Measurements from ENCODE around the gene COA1.

Gene COA1

GRCh38 chr7:43700646-43701499, 28.4 kb downstream of the COA1 start:
- Histone ChIP-seq H3K4me1 (ENCODE audit: control extremely low read depth in 1 of 4, control insufficient read depth in 4 of 4, insufficient read depth in 4 of 4, low read length in 3 of 4) (no peaks in the 10 kb centered on the region), H3K36me3 (ENCODE audit: control insufficient read depth in 4 of 4, insufficient read depth in 4 of 4, low read length in 3 of 4) (peaks cover 0 to 17% (median 6%) of the 10 kb centered on the region in 4 experiments), H3K4me3 (ENCODE audit: control insufficient read depth in 1 of 7, extremely low read depth in 1 of 7, insufficient read depth in 4 of 7, low read depth in 2 of 7, low read length in 6 of 7) (no peak overlapping the region), H3K27me3 (replicated peaks in 2 of 5; ENCODE audit: control insufficient read depth in 4 of 5, insufficient read depth in 5 of 5, low read length in 4 of 5) (no peaks in the 10 kb centered on the region), H3K27ac (ENCODE audit: insufficient read depth in 1 of 2, low read depth in 1 of 2, low read length in 2 of 2, poor library complexity in 1 of 2, severe bottlenecking in 2 of 2) (no peak overlapping the region), H3K9me3 (ENCODE audit: control extremely low read depth in 1 of 5, control insufficient read depth in 4 of 5, insufficient read depth in 2 of 5, low read depth in 1 of 5, low read length in 4 of 5) (peaks cover 0 to 10% (median 0%) of the 10 kb centered on the region in 5 experiments)
- WGBS (ENCODE audit: insufficient coverage) = 40% methylated on average over 1 of the region's 2 CpGs
- ChIA-PET POLR2A (interaction anchor here (2.3 to 2.4 kb wide), 2 partner anchors 53 to 118 kb away, joined by 10 to 14 read pairs; partner anchors contain the start of gene STK17A), CTCF (interaction anchor here (0.7 to 6.4 kb wide), 45 partner anchors 9 to 1484 kb away, joined by 3 to 137 read pairs (median 4); partner anchors contain the start of genes BLVRA and STK17A)
- DNase-seq = no peak

DNA sequence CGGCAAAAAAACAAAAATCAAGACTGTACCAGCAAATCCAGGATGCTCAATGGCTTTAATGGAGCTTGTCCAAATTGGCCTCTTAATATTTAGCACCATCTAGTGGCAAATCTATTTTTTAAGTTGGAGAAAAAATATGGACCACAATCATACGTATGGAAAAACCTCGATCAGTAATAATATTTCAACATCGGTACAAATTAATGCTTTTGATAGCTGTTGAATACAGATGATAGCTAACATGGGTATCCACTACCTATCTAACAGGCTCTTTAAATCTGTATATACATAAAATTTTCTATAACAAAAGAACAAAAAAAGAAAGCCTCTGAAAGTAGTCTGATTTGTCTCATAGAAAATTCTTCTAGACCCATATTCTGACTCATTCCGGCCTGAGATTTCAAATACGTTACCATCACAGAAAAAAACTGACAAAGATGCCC, 29.2 kb downstream of the COA1 start:
- H3K36me3 ChIP-seq (ENCODE audit: control insufficient read depth in 4 of 4, insufficient read depth in 4 of 4, low read length in 3 of 4) = peaks cover 0 to 10% (median 2%) of the 10 kb centered on the region in 4 experiments
- ChIA-PET POLR2A (interaction anchor here (1.2 to 2.4 kb wide), 3 partner anchors 52 to 117 kb away, joined by 3 to 14 read pairs (median 10); partner anchors contain the start of gene STK17A), CTCF (interaction anchor here (0.6 to 6.4 kb wide), 53 partner anchors 10 to 1483 kb away, joined by 3 to 137 read pairs (median 4); partner anchors contain the start of genes BLVRA and STK17A)
- WGBS (ENCODE audit: insufficient coverage) = 0% methylated on average over 1 of the region's 6 CpGs
- no peaks in the 10 kb centered on the region for H3K4me1 ChIP-seq (ENCODE audit: control extremely low read depth in 1 of 4, control insufficient read depth in 4 of 4, insufficient read depth in 4 of 4, low read length in 3 of 4)
- peak; percentile 62 to 74 (median 70) for DNase-seq
- H3K27ac ChIP-seq (ENCODE audit: insufficient read depth in 1 of 2, low read depth in 1 of 2, low read length in 2 of 2, poor library complexity in 1 of 2, severe bottlenecking in 2 of 2) = no peak overlapping the region
- peaks cover 0 to 10% (median 0%) of the 10 kb centered on the region in 5 experiments for H3K9me3 ChIP-seq (ENCODE audit: control extremely low read depth in 1 of 5, control insufficient read depth in 4 of 5, insufficient read depth in 2 of 5, low read depth in 1 of 5, low read length in 4 of 5)
- no peak overlapping the region for H3K4me3 ChIP-seq (ENCODE audit: control insufficient read depth in 1 of 7, extremely low read depth in 1 of 7, insufficient read depth in 4 of 7, low read depth in 2 of 7, low read length in 6 of 7)
- H3K27me3 ChIP-seq (replicated peaks in 2 of 5; ENCODE audit: control insufficient read depth in 4 of 5, insufficient read depth in 5 of 5, low read length in 4 of 5) = no peaks in the 10 kb centered on the region

DNA sequence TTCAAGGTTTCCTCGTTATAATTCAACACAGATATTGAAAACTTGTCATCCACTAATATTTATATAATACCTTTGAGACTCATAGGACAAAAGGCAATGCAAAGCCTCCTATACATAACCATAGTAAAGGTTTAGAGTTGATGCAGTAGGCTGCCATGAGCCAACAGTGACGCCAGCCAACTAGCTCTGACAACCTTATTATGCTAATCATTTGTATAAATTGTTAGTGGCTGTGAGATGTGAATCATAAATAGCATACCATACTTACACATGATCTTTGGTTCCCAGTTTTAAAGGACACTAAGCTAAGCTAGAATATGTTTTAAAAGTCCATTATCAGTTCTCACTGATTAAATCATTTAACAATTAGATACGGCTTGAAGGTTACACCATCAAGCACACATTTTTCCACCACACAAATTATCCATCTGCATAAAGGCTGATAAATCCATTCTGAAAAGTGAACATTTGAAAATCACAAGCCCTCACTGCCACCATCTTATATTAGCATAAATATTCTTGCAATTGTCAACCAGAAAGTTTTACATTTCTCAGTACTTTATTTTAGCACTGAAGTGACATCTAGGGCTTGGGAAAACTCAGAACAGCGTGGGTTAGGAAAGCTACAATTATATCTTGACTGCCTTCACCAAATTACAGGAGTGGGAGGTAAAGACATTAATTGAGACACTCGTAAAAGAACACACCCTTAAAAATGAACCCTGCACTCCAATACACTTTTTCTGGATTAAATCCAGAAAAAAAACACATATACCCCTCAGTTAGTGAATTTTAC, 30.7 kb downstream of the COA1 start:
- ChIA-PET CTCF (interaction anchor here (0.6 to 6.4 kb wide), 25 partner anchors 8 to 281 kb away, joined by 3 to 137 read pairs (median 5); partner anchors contain the start of gene STK17A), POLR2A (interaction anchor here (0.6 to 2.4 kb wide), 3 partner anchors 43 to 116 kb away, joined by 3 to 14 read pairs (median 10); partner anchors contain the start of gene STK17A)
- H3K27ac ChIP-seq (ENCODE audit: insufficient read depth in 1 of 2, low read depth in 1 of 2, low read length in 2 of 2, poor library complexity in 1 of 2, severe bottlenecking in 2 of 2) = no peak overlapping the region
- no peak for DNase-seq
- no peaks in the 10 kb centered on the region for H3K4me1 ChIP-seq (ENCODE audit: control extremely low read depth in 1 of 4, control insufficient read depth in 4 of 4, insufficient read depth in 4 of 4, low read length in 3 of 4)
- WGBS (ENCODE audit: insufficient coverage) = 96% methylated on average over 3 of the region's 5 CpGs
- H3K4me3 ChIP-seq (ENCODE audit: control insufficient read depth in 1 of 7, extremely low read depth in 1 of 7, insufficient read depth in 4 of 7, low read depth in 2 of 7, low read length in 6 of 7) = no peak overlapping the region
- no peaks in the 10 kb centered on the region for H3K27me3 ChIP-seq (replicated peaks in 2 of 5; ENCODE audit: control insufficient read depth in 4 of 5, insufficient read depth in 5 of 5, low read length in 4 of 5)
- peaks cover 0 to 2% (median 0%) of the 10 kb centered on the region in 4 experiments for H3K36me3 ChIP-seq (ENCODE audit: control insufficient read depth in 4 of 4, insufficient read depth in 4 of 4, low read length in 3 of 4)
- H3K9me3 ChIP-seq (ENCODE audit: control extremely low read depth in 1 of 5, control insufficient read depth in 4 of 5, insufficient read depth in 2 of 5, low read depth in 1 of 5, low read length in 4 of 5) = peaks cover 0 to 3% (median 0%) of the 10 kb centered on the region in 5 experiments

DNA sequence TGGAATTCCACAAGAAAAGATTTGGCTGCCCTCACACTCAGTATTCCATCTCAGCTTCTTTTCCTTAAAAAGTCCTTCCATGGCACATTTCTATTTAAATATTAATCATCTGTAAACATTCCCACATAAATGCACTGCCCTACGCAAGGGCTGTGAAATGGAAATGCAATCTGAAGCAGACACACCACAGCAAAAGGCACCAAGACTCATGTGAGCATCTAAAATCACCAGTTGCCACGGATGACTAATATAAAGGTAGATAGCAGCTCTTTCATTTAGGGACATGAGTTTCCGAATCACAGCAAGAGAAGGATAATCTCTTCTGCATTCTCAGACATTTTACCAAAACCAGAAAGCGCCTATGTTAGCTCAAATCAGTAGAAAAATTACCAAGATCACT, 31.6 kb downstream of the COA1 start:
- Histone ChIP-seq H3K9me3 (ENCODE audit: control extremely low read depth in 1 of 5, control insufficient read depth in 4 of 5, insufficient read depth in 2 of 5, low read depth in 1 of 5, low read length in 4 of 5) (no peaks in the 10 kb centered on the region), H3K27me3 (replicated peaks in 2 of 5; ENCODE audit: control insufficient read depth in 4 of 5, insufficient read depth in 5 of 5, low read length in 4 of 5) (no peaks in the 10 kb centered on the region), H3K27ac (ENCODE audit: insufficient read depth in 1 of 2, low read depth in 1 of 2, low read length in 2 of 2, poor library complexity in 1 of 2, severe bottlenecking in 2 of 2) (no peak overlapping the region), H3K4me3 (ENCODE audit: control insufficient read depth in 1 of 7, extremely low read depth in 1 of 7, insufficient read depth in 4 of 7, low read depth in 2 of 7, low read length in 6 of 7) (no peak overlapping the region), H3K4me1 (ENCODE audit: control extremely low read depth in 1 of 4, control insufficient read depth in 4 of 4, insufficient read depth in 4 of 4, low read length in 3 of 4) (no peaks in the 10 kb centered on the region), H3K36me3 (ENCODE audit: control insufficient read depth in 4 of 4, insufficient read depth in 4 of 4, low read length in 3 of 4) (no peaks in the 10 kb centered on the region)
- ChIA-PET POLR2A (interaction anchor here (0.6 kb wide), 1 partner anchor 42 kb away, joined by 3 read pairs; no protein-coding TSS in a partner anchor), CTCF (interaction anchor here (1.0 to 6.4 kb wide), 7 partner anchors 8 to 119 kb away, joined by 3 to 137 read pairs (median 5); partner anchors contain the start of gene STK17A)
- no CpG with 5 or more reads among the region's 4 CpGs for WGBS (ENCODE audit: insufficient coverage)
- DNase-seq = no peak

DNA sequence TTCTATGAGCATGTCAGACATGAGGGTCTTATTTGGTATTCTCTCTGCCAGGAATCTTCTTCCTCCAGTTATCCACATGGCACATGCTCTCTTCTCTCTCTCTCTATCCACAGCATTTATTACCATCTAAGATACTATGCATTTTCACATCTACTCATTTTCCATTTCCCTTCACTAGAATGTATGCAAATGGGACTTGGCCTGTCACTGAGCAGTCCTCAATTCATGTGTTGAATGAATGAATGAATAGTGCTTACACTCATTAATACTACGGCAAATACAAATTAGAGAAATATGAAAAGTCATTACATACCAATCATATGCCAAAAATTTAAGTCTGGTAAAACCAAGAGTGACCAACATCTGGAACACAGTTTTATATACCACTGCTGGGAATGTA, 34.0 kb downstream of the COA1 start:
- Histone ChIP-seq H3K4me1 (ENCODE audit: control extremely low read depth in 1 of 4, control insufficient read depth in 4 of 4, insufficient read depth in 4 of 4, low read length in 3 of 4) (no peaks in the 10 kb centered on the region), H3K4me3 (ENCODE audit: control insufficient read depth in 1 of 7, extremely low read depth in 1 of 7, insufficient read depth in 4 of 7, low read depth in 2 of 7, low read length in 6 of 7) (no peak overlapping the region), H3K36me3 (ENCODE audit: control insufficient read depth in 4 of 4, insufficient read depth in 4 of 4, low read length in 3 of 4) (no peaks in the 10 kb centered on the region), H3K27ac (ENCODE audit: insufficient read depth in 1 of 2, low read depth in 1 of 2, low read length in 2 of 2, poor library complexity in 1 of 2, severe bottlenecking in 2 of 2) (no peak overlapping the region), H3K27me3 (replicated peaks in 2 of 5; ENCODE audit: control insufficient read depth in 4 of 5, insufficient read depth in 5 of 5, low read length in 4 of 5) (no peaks in the 10 kb centered on the region), H3K9me3 (ENCODE audit: control extremely low read depth in 1 of 5, control insufficient read depth in 4 of 5, insufficient read depth in 2 of 5, low read depth in 1 of 5, low read length in 4 of 5) (no peaks in the 10 kb centered on the region)
- no CpG with 5 or more reads among the region's 1 CpG for WGBS (ENCODE audit: insufficient coverage)
- ChIA-PET CTCF (interaction anchor here (1.3 kb wide), 1 partner anchor 113 kb away, joined by 4 read pairs; the partner anchor contains the start of gene STK17A), POLR2A (no interaction called here)
- no peak for DNase-seq

DNA sequence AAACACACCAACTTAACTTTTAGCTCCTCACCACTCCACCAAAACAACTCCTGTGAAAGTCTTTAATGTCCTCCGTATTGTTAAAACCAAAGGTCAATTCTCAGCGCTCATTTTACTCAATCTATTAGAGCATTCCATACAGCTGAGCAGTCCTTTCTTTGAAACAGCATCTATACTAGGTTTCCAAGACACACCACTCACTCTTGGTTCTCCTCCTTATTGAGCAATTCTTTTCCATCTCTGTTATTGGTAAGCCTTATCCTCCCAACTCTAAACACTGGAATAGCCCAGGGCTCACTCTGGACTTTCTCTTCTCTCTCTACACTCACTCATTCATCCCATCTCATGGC, 34.9 kb downstream of the COA1 start:
- no peak overlapping the region for H3K27ac ChIP-seq (ENCODE audit: insufficient read depth in 1 of 2, low read depth in 1 of 2, low read length in 2 of 2, poor library complexity in 1 of 2, severe bottlenecking in 2 of 2)
- POLR2A ChIA-PET = no interaction called here

More for the DNA sequence above, 34.9 kb downstream of the COA1 start:
- Histone ChIP-seq H3K9me3 (ENCODE audit: control extremely low read depth in 1 of 5, control insufficient read depth in 4 of 5, insufficient read depth in 2 of 5, low read depth in 1 of 5, low read length in 4 of 5) (no peaks in the 10 kb centered on the region), H3K4me3 (ENCODE audit: control insufficient read depth in 1 of 7, extremely low read depth in 1 of 7, insufficient read depth in 4 of 7, low read depth in 2 of 7, low read length in 6 of 7) (no peak overlapping the region), H3K4me1 (ENCODE audit: control extremely low read depth in 1 of 4, control insufficient read depth in 4 of 4, insufficient read depth in 4 of 4, low read length in 3 of 4) (no peaks in the 10 kb centered on the region), H3K36me3 (ENCODE audit: control insufficient read depth in 4 of 4, insufficient read depth in 4 of 4, low read length in 3 of 4) (no peaks in the 10 kb centered on the region), H3K27me3 (replicated peaks in 2 of 5; ENCODE audit: control insufficient read depth in 4 of 5, insufficient read depth in 5 of 5, low read length in 4 of 5) (no peaks in the 10 kb centered on the region)
- DNase-seq = no peak
- 100% methylated on average over 2 of the region's 2 CpGs for WGBS (ENCODE audit: insufficient coverage)
- CTCF ChIA-PET = interaction anchor here (0.6 to 1.3 kb wide), 3 partner anchors 24 to 112 kb away, joined by 3 to 4 read pairs (median 3); partner anchors contain the start of gene STK17A

Measured in common myeloid progenitor, CD34-positive (primary cell).